RWPE2 (cell line): ENCODE data around the gene CARD9.

ENCODE experiments used
- ATAC-seq: fragments of 200-7000 bp; cut with Tn5 transposase; 3 replicates; pipeline ENCODE4 v1.9.1; 2021; ENCODE audit warnings: low read depth
- DNase-seq: peaks from one replicate; pipeline ENCODE4 v3.0.0-alpha.2; 2020; ENCODE audit warnings: low spot score
- H3K27ac ChIP-seq: fragments of 450-650 bp; 2 replicates; pipeline ENCODE4 v1.5.1; 2017; ENCODE audit warnings: mild to moderate bottlenecking; ENCODE audit not compliant: poor library complexity, severe bottlenecking
- H3K27me3 ChIP-seq: fragments of 250-450 bp; sonication (Bioruptor Pico); 2 replicates; pipeline ENCODE4 v1.5.1; 2021; ENCODE audit warnings: mild to moderate bottlenecking, moderate library complexity; ENCODE audit not compliant: insufficient read depth, poor library complexity, severe bottlenecking
- H3K36me3 ChIP-seq: fragments of 250-450 bp; sonication (Bioruptor Pico); 2 replicates; pipeline ENCODE4 v1.5.1; 2020; ENCODE audit warnings: low read depth, mild to moderate bottlenecking, moderate library complexity
- H3K4me1 ChIP-seq: fragments of 250-450 bp; sonication (Bioruptor Pico); 2 replicates; pipeline ENCODE4 v1.5.1; 2021; ENCODE audit warnings: mild to moderate bottlenecking, moderate library complexity; ENCODE audit not compliant: insufficient read depth, poor library complexity, severe bottlenecking
- H3K4me3 ChIP-seq: fragments of 250-450 bp; sonication (Bioruptor Pico); 2 replicates; pipeline ENCODE4 v1.5.1; 2021; ENCODE audit warnings: mild to moderate bottlenecking, moderate library complexity; ENCODE audit not compliant: severe bottlenecking
- H3K9me3 ChIP-seq: fragments of 250-450 bp; sonication (Bioruptor Pico); 2 replicates; pipeline ENCODE4 v1.5.1; 2021; ENCODE audit warnings: mild to moderate bottlenecking, moderate library complexity; ENCODE audit not compliant: severe bottlenecking
- CTCF ChIP-seq: fragments of 450-650 bp; IDR thresholded peaks from one replicate; pipeline ENCODE4 v1.5.1; 2017; ENCODE audit warnings: mild to moderate bottlenecking, moderate library complexity; ENCODE audit not compliant: poor library complexity, severe bottlenecking

The CARD9 gene

GRCh38 chr9:136373300-136374182, at the start of gene CARD9:
TSS of gene CARD9 (minus strand) at chr9:136373669. CDS start at chr9:136372078, 1,591 bp downstream.
- Histone ChIP-seq H3K9me3 (no peaks in the 10 kb centered on the region), H3K27ac (no peak within 1 kb of the TSS), H3K36me3 (no peaks in the 10 kb centered on the region), H3K4me3 (no peak within 1 kb of the TSS), H3K4me1 (no peaks in the 10 kb centered on the region), H3K27me3 (no peaks in the 10 kb centered on the region)
- no peak for TF ChIP-seq CTCF
- DNase-seq, result no peak
- ATAC-seq, result no peak

GRCh38 chr9:136422876-136423275, 49.4 kb upstream of the CARD9 start:
- DNase-seq, result peak; percentile 49
- Histone ChIP-seq H3K4me3 (no peak overlapping the region), H3K9me3 (no peaks in the 10 kb centered on the region), H3K4me1 (no peaks in the 10 kb centered on the region), H3K27ac (no peak overlapping the region), H3K27me3 (no peaks in the 10 kb centered on the region), H3K36me3 (peaks cover 63% of the 10 kb centered on the region)
- TF ChIP-seq CTCF, result no peak
- no peak for ATAC-seq

- Histone ChIP-seq H3K4me1 (no peaks in the 10 kb centered on the region), H3K9me3 (no peaks in the 10 kb centered on the region), H3K27ac (no peak overlapping the region), H3K36me3 (peaks cover 74% of the 10 kb centered on the region), H3K27me3 (no peaks in the 10 kb centered on the region), H3K4me3 (no peak overlapping the region)
- ATAC-seq, result no peak
- no peak for TF ChIP-seq CTCF
- DNase-seq, result no peak
These were observed 48.3 kb upstream of the CARD9 start for GRCh38 chr9:136421791-136422190.

- no peaks in the 10 kb centered on the region for H3K4me1 ChIP-seq
- TF ChIP-seq CTCF, result no peak
- H3K9me3 ChIP-seq, result no peaks in the 10 kb centered on the region
- DNase-seq (no peak), ATAC-seq (no peak)
- H3K36me3 ChIP-seq, result peaks cover 93% of the 10 kb centered on the region
- H3K27me3 ChIP-seq, result no peaks in the 10 kb centered on the region
- no peak overlapping the region for H3K4me3 ChIP-seq
- no peak overlapping the region for H3K27ac ChIP-seq
These were observed 45.6 kb upstream of the CARD9 start for GRCh38 chr9:136419092-136419420.
